Fibroblast of pulmonary artery (primary cell): ENCODE measurements around the gene POLE.

ENCODE experiments used
- DNase-seq: peaks from one replicate; pipeline ENCODE4 v3.0.0-alpha.2; 2010; ENCODE audit warnings: low read depth
- H3K4me3 ChIP-seq: replicated peaks from 2 replicates; pipeline ENCODE4 v1.5.1; 2011; ENCODE audit warnings: low read depth, mild to moderate bottlenecking, control low read depth, low read length, moderate library complexity
- CTCF ChIP-seq: IDR thresholded peaks from 2 replicates; pipeline ENCODE4 v1.5.1; 2011; ENCODE audit warnings: mild to moderate bottlenecking, control low read depth, low read length, inconsistent platforms; ENCODE audit errors: missing control alignments

Gene POLE

GRCh38 chr12:132669166-132669879 is 17.8 kb downstream of the POLE start:
- TF ChIP-seq CTCF = no peak
- H3K4me3 ChIP-seq = no peak overlapping the region
- no peak for DNase-seq

- H3K4me3 ChIP-seq = no peak overlapping the region
- no peak for TF ChIP-seq CTCF
- DNase-seq = no peak
These were observed 18.7 kb downstream of the POLE start for GRCh38 chr12:132668191-132669088.

GRCh38 chr12:132665794-132666193 is 21.3 kb downstream of the POLE start:
- no peak for TF ChIP-seq CTCF
- no peak for DNase-seq
- H3K4me3 ChIP-seq = no peak overlapping the region

- no peak for DNase-seq
- no peak for TF ChIP-seq CTCF
- no peak overlapping the region for H3K4me3 ChIP-seq
These were observed 22.0 kb downstream of the POLE start for GRCh38 chr12:132665149-132665491.

GRCh38 chr12:132664206-132665148 is 22.7 kb downstream of the POLE start:
- no peak for DNase-seq
- no peak for TF ChIP-seq CTCF
- no peak overlapping the region for H3K4me3 ChIP-seq

- TF ChIP-seq CTCF = no peak
- no peak overlapping the region for H3K4me3 ChIP-seq
- DNase-seq = no peak
These were observed 24.0 kb downstream of the POLE start for GRCh38 chr12:132662901-132663755.
